Testis (tissue), 2 donors: ENCODE measurements around the gene NR1H3.

Experiments used
- CTCF ChIP-seq, 3 experiments: fragments of 450-650 bp in 2 of 3; fragments of 200-600 bp in 1 of 3; sonication (generic) in 1 of 3; IDR thresholded peaks; one replicate each; pipeline ENCODE4 v1.5.1; 2016 to 2019; ENCODE audit warnings: antibody characterized with exemption in 3 of 3, mild to moderate bottlenecking in 2 of 3, moderate library complexity in 1 of 3
- POLR2A ChIP-seq: fragments of 450-650 bp; IDR thresholded peaks from one replicate; pipeline ENCODE4 v1.6.1; 2017; ENCODE audit warnings: antibody characterized with exemption, mild to moderate bottlenecking, moderate library complexity

- TF ChIP-seq CTCF (IDR thresholded peaks at IDR 0.05) = no peak
- no peak for TF ChIP-seq POLR2A
Measured at GRCh38 chr11:47264521-47264920, 6.7 kb downstream of the NR1H3 start.
